NCI-H1694 (cell line): ENCODE results near the gene TRIM34.
"Not testable (repeated sequence)": the region's sequence is repeated elsewhere in the genome, so short reads cannot be mapped to it uniquely, and the experiment has no call there.

Source experiments
- DNase-seq: peaks from one replicate; lab custom pipeline; 2025; lab: John Stamatoyannopoulos, UW

Gene TRIM34

DNA sequence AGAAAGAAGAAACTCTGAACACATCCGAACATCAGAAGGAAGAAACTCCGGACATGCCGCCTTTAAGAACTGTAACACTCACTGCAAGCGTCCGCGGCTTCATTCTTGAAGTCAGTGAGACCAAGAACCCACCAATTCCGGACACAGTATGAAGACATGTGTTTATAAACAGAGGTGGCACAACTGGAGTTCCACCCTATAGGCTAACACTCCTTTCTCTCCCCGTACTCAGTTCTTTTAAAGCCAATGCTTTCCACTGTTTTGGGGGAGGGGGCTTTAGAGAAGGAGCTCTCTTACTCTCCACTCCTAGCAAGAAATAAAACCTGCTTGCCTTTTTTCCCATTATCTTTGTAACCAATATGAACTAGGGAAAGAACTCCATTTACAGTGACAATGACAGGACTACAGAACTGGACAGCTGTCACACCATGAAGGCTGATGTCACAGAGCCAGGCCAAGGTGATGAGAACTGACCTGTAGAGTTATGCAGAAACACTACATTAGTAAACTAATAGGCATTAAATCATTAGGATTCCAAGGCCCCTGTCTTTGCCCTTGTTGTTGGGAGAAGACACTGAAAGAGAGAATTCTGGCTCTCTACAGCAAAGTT, 59.3 kb downstream of the TRIM34 start:
- no peak for DNase-seq

DNA sequence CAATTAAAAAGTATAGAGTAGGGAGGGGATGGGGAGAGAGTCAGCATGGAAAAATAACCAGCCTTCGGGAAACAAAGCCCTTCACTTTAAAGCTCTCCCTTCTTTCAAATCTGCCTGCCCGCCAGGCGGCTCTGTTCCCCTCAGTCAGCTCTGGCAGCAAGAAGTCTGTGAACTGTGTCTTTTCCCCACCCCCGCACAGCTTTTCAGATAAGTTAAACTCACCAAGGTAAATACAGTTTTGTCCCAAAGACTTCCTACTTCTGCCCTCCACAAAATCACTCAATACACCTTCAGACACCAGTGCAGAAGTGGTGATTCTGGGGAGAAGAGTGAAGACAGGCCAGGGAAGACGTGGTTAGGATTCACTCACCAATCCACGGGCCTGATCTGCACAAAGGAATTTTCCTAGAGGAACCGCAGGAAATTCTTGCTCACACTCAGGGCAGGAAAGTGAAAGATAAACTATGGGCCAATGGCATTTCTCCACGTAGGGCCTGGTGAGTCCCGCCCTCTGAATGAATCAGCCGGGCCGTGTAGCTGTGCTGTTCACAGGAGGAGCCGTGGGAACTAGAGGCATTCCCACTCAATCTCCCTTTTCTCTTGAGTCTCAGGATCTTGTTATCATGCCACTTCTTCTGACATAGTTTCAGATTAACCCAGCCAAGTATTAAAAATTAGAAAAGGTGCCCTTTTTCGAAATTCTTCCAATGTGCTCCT, 60.0 kb downstream of the TRIM34 start, which contains the start of gene TRIM5:
TRIM5 (minus strand) TSS at position 429 of the 717 bp plus-strand sequence. CDS start 4,897 bp downstream, outside the sequence.
- no peak for DNase-seq

- DNase-seq = no peak
Measured at GRCh38 chr11:5686426-5686825, 61.6 kb downstream of the TRIM34 start.

DNA sequence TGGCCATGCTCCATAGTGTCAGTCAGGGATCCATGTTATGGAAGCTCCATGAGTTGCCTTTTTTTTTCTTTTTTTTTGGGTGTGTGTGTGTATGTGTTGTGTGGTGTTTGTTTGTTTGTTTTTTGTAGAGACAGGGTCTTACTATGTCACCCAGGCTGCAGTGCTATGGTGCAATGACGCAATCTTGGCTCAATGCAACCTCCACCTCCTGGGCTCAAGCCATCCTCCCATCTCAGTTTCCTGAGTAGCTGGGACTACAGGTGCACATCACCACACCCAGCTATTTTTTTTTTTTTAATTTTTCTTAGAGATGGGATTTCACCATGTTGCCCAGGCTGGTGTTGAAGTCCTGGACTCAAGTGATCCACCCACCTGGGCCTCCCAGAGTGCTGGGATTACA, 63.7 kb downstream of the TRIM34 start:
- no peak for DNase-seq

GRCh38 chr11:5689551-5689983, 64.8 kb downstream of the TRIM34 start, which contains the start of gene TRIM22:
TRIM22 (plus strand) TSS chr11:5689790; CDS start chr11:5696233, 6,443 bp downstream.
- DNase-seq = no peak

DNA sequence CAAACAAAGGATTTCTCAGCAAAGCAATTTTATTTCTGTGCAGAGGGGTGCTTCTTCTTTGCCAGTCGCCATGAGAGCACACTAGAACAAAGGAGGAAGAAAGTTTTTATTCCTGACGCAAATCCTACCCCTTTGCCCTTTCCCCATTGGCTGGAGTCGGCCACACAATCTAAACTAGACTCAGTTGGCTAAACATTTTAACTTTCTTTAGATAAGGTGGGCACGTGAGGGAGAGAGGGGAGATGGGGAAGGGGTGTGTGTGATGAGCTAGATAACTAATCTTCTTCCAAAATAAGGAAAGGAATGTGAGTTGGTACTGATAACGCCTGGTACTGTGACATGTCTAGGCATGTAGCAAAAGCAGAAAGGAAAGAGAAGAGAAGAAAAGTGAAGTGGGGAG, 65.4 kb downstream of the TRIM34 start:
- no peak for DNase-seq

- DNase-seq = no peak
Measured at GRCh38 chr11:5690736-5691135, 65.9 kb downstream of the TRIM34 start.

- not testable (repeated sequence) for DNase-seq
Measured at GRCh38 chr11:5691238-5691963, 66.6 kb downstream of the TRIM34 start.

GRCh38 chr11:5691964-5692361, 67.2 kb downstream of the TRIM34 start:
- no peak for DNase-seq
